Mesendoderm (in vitro differentiated cells): ENCODE measurements around the gene LCE4A.

Source experiments
- DNase-seq: peaks from one replicate; pipeline ENCODE4 v3.0.0; 2013
- H2AK5ac ChIP-seq: 2 replicates; pipeline ENCODE4 v1.6.1; 2013; ENCODE audit warnings: low read length, inconsistent platforms
- H2BK120ac ChIP-seq: 2 replicates; pipeline ENCODE4 v1.6.1; 2013; ENCODE audit warnings: low read depth, mild to moderate bottlenecking, low read length, moderate library complexity, mixed read lengths
- H2BK15ac ChIP-seq: replicated peaks from 2 replicates; pipeline ENCODE4 v1.6.1; 2013; ENCODE audit warnings: low read depth, mild to moderate bottlenecking, moderate library complexity
- H2BK5ac ChIP-seq: 2 replicates; pipeline ENCODE4 v1.6.1; 2013; ENCODE audit warnings: low read length, inconsistent platforms
- H3K18ac ChIP-seq: 2 replicates; pipeline ENCODE4 v1.6.1; 2013; ENCODE audit warnings: mild to moderate bottlenecking, low read length, mixed read lengths
- H3K23ac ChIP-seq: one replicate; pipeline ENCODE4 v1.6.1; 2013; ENCODE audit warnings: low read length
- H3K27ac ChIP-seq: 2 replicates; pipeline ENCODE4 v1.5.1; 2013; ENCODE audit warnings: low read depth, mild to moderate bottlenecking, inconsistent platforms, low read length, moderate library complexity
- H3K27me3 ChIP-seq: 2 replicates; pipeline ENCODE4 v1.6.1; 2013; ENCODE audit warnings: low read length, control low read depth, mild to moderate bottlenecking, inconsistent platforms; ENCODE audit not compliant: insufficient read depth, poor library complexity
- H3K36me3 ChIP-seq: 2 replicates; pipeline ENCODE4 v1.6.1; 2013; ENCODE audit warnings: low read length, inconsistent platforms; ENCODE audit not compliant: control insufficient read depth, insufficient read depth
- H3K4ac ChIP-seq: one replicate; pipeline ENCODE4 v1.6.1; 2013; ENCODE audit warnings: low read depth, mild to moderate bottlenecking, low read length, moderate library complexity
- H3K4me1 ChIP-seq: 2 replicates; pipeline ENCODE4 v1.6.1; 2013; ENCODE audit warnings: low read depth, low read length, inconsistent platforms; ENCODE audit not compliant: control insufficient read depth
- H3K4me2 ChIP-seq: 2 replicates; pipeline ENCODE4 v1.6.1; 2013; ENCODE audit warnings: low read length
- H3K4me3 ChIP-seq: 2 replicates; pipeline ENCODE4 v1.5.1; 2013; ENCODE audit warnings: mild to moderate bottlenecking, low read length
- H3K56ac ChIP-seq: one replicate; pipeline ENCODE4 v1.6.1; 2013; ENCODE audit warnings: low read length
- H3K79me1 ChIP-seq: 2 replicates; pipeline ENCODE4 v1.6.1; 2013; ENCODE audit warnings: low read length, inconsistent platforms
- H3K79me2 ChIP-seq: 2 replicates; pipeline ENCODE4 v1.6.1; 2013; ENCODE audit warnings: mild to moderate bottlenecking, low read length; ENCODE audit not compliant: control insufficient read depth, insufficient read depth
- H3K9ac ChIP-seq: 2 replicates; pipeline ENCODE4 v1.6.1; 2013; ENCODE audit warnings: low read length, inconsistent platforms
- H4K5ac ChIP-seq: one replicate; pipeline ENCODE4 v1.6.1; 2013; ENCODE audit warnings: low read length
- H4K8ac ChIP-seq: one replicate; pipeline ENCODE4 v1.6.1; 2013; ENCODE audit warnings: low read depth, mild to moderate bottlenecking, control low read depth, low read length, moderate library complexity
- WGBS: extraction: QIAGEN DNeasy Blood & Tissue Kit; methylation state at CpG from one replicate; pipeline ENCODE4 v1.1.7; 2013; ENCODE audit warnings: low lambda C conversion rate, missing lambda C conversion rate; ENCODE audit not compliant: insufficient coverage; ENCODE audit errors: extremely low coverage; 5-methylcytosine and 5-hydroxymethylcytosine counted together

Gene LCE4A

DNA sequence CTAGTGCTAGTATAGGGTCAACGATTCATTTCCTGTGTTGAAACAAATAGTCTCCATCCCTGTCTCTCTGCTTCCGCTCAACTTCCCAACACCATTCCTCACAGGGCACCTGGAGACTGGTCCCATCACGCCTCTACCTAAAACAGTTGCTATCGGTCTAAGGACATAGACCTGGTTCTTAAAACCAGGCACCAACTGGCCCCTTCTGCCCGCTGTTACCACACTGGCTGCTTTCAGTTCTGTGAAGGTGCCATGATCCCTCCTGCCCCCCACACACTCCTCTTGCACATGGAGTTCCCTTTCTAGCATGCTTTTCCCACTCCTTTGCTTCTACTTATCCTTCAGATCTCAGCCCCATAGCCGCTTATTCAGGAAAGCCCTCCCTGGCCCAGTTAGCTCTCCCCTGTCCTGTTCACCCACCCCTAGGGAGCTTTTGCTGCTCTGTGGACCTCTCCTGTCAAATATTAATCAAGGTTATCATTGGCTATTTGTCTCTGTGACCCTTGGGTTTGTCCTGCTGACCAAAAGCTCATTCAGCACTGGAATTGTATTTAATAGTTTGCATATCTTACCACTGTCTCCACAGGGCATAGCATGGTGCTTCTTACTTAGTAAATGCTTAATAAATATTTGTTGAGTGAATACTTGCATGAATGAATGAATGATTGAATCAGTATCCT, 37.9 kb downstream of the LCE4A start:
- no peak overlapping the region for H3K4me3 ChIP-seq
- H3K9ac ChIP-seq = no peak overlapping the region
- no peaks in the 10 kb centered on the region for H3K36me3 ChIP-seq
- H3K18ac ChIP-seq = no peak overlapping the region
- H2BK5ac ChIP-seq = no peak overlapping the region
- no CpG with 5 or more reads among the region's 6 CpGs for WGBS
- H3K4me1 ChIP-seq = no peaks in the 10 kb centered on the region
- no peak for DNase-seq
- H2BK120ac ChIP-seq = no peak overlapping the region
- no peak overlapping the region for H3K23ac ChIP-seq
- H4K5ac ChIP-seq = no peak overlapping the region
- no peak overlapping the region for H4K8ac ChIP-seq
- no peak overlapping the region for H3K4ac ChIP-seq
- no peak overlapping the region for H3K27ac ChIP-seq
- no peak overlapping the region for H2BK15ac ChIP-seq
- no peaks in the 10 kb centered on the region for H3K27me3 ChIP-seq
- no peaks in the 10 kb centered on the region for H3K79me1 ChIP-seq
- H3K79me2 ChIP-seq = no peaks in the 10 kb centered on the region
- no peak overlapping the region for H3K4me2 ChIP-seq
- H3K56ac ChIP-seq = no peak overlapping the region
- H2AK5ac ChIP-seq = no peak overlapping the region

DNA sequence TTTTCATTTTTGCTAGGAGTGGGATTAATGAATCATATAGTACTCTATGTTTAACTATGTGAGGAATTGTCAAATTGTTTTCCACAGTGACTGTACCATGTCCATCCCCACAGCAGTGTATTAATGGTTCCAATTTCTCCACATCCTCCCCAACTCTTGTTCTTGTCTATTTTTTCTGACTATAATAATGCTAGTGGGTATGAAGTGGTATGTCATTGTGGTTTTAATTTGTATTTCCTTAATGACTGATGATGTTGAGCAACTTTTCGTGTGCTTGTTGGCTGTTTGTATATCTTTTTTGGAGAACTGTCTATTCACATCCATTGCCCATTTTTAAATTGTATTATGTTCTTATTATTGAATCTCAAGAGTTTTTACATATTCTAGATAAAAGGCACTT, 39.9 kb downstream of the LCE4A start:
- Histone ChIP-seq H3K27me3 (no peaks in the 10 kb centered on the region), H3K27ac (no peak overlapping the region)
- DNase-seq = no peak

DNA sequence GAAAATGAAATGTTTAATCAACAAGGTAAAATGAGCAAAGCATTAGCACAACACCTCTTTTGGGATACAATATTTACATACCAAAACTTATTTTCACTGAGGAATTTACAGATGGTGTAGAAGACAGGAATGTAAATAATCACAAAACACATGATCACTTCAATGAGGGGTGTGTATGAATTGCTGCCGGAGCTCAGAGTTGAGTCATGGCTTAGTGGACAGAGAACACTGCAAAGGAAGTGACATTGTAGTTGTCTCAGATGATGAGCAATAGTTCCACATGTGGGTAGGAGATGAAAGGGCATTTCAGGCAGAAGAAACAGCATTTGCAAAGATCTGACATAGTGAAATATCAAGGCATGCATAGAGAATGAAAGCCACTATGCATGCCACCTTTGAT, 44.3 kb downstream of the LCE4A start:
- Histone ChIP-seq H2BK15ac (no peak overlapping the region), H3K23ac (no peak overlapping the region), H2BK120ac (no peak overlapping the region), H2AK5ac (no peak overlapping the region), H3K9ac (no peak overlapping the region), H3K27me3 (no peaks in the 10 kb centered on the region), H2BK5ac (no peak overlapping the region), H3K4ac (no peak overlapping the region), H3K4me3 (no peak overlapping the region), H3K4me2 (no peak overlapping the region), H3K56ac (no peak overlapping the region), H4K5ac (no peak overlapping the region), H3K4me1 (no peaks in the 10 kb centered on the region), H4K8ac (no peak overlapping the region), H3K79me1 (no peaks in the 10 kb centered on the region), H3K18ac (no peak overlapping the region), H3K36me3 (no peaks in the 10 kb centered on the region), H3K79me2 (no peaks in the 10 kb centered on the region), H3K27ac (no peak overlapping the region)
- no CpG with 5 or more reads among the region's 1 CpG for WGBS
- no peak for DNase-seq

More for the DNA sequence above, 39.9 kb downstream of the LCE4A start:
- H2BK5ac ChIP-seq = no peak overlapping the region
- H3K4me1 ChIP-seq = no peaks in the 10 kb centered on the region
- H3K23ac ChIP-seq = no peak overlapping the region
- no peaks in the 10 kb centered on the region for H3K79me1 ChIP-seq
- H2BK120ac ChIP-seq = no peak overlapping the region
- H3K18ac ChIP-seq = no peak overlapping the region
- H3K4me3 ChIP-seq = no peak overlapping the region
- no peak overlapping the region for H2AK5ac ChIP-seq
- no peak overlapping the region for H4K5ac ChIP-seq
- no peak overlapping the region for H4K8ac ChIP-seq
- no CpG with 5 or more reads among the region's 1 CpG for WGBS
- H3K79me2 ChIP-seq = no peaks in the 10 kb centered on the region
- H3K56ac ChIP-seq = no peak overlapping the region
- H3K4ac ChIP-seq = no peak overlapping the region
- no peak overlapping the region for H3K4me2 ChIP-seq
- H2BK15ac ChIP-seq = no peak overlapping the region
- H3K36me3 ChIP-seq = no peaks in the 10 kb centered on the region
- no peak overlapping the region for H3K9ac ChIP-seq

DNA sequence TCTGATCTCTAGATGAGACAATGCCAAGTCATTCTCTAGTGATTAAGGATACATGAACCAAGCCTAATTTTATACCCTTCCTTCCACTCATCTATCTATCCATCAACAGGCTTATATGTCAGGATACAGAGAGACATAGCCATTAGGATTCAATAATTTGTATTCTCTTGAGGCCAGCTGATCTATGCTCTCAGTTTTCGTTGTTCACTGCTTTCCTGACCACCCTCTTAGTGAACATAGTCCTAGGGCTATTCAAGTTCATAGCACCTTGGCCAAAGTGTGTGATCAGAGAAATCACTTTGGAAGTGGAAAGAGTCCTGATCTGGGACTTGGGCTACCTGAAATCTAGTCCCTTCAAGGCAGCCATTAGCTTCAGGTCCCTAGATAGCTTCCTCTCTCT, 45.6 kb downstream of the LCE4A start:
- Histone ChIP-seq H3K36me3 (no peaks in the 10 kb centered on the region), H2BK120ac (no peak overlapping the region), H3K79me1 (no peaks in the 10 kb centered on the region), H2AK5ac (no peak overlapping the region), H3K4me3 (no peak overlapping the region), H4K5ac (no peak overlapping the region), H3K4me1 (no peaks in the 10 kb centered on the region), H3K56ac (no peak overlapping the region), H2BK15ac (no peak overlapping the region), H3K18ac (no peak overlapping the region), H3K9ac (no peak overlapping the region), H3K27me3 (no peaks in the 10 kb centered on the region), H3K23ac (no peak overlapping the region), H4K8ac (no peak overlapping the region), H3K4ac (no peak overlapping the region), H3K4me2 (no peak overlapping the region), H3K79me2 (no peaks in the 10 kb centered on the region), H3K27ac (no peak overlapping the region), H2BK5ac (no peak overlapping the region)
- DNase-seq = no peak
- no CpG with 5 or more reads among the region's 1 CpG for WGBS

DNA sequence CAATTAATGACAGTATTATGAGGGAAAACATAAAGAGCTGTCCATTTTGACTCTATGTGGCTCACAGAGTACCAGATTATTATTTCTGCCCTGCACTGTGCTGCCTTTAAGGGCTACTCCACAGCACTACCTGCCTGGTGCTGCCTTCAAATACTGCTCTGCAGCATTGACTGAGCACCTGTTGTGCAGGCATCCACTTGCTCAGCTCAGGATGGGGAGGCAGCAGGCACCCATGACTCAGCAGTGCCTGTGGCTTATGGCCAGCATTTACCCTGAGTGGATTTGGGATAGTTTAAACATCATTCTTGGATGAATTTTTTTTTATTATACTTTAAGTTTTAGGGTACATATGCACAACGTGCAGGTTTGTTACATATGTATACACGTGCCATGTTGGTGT, 48.9 kb downstream of the LCE4A start:
- no peak overlapping the region for H3K9ac ChIP-seq
- no peak overlapping the region for H2AK5ac ChIP-seq
- no peak for DNase-seq
- H2BK5ac ChIP-seq = no peak overlapping the region
- H3K79me1 ChIP-seq = no peaks in the 10 kb centered on the region
- no peaks in the 10 kb centered on the region for H3K79me2 ChIP-seq
- no peaks in the 10 kb centered on the region for H3K27me3 ChIP-seq
- no peak overlapping the region for H3K4ac ChIP-seq
- no peak overlapping the region for H3K56ac ChIP-seq
- H4K5ac ChIP-seq = no peak overlapping the region
- H2BK15ac ChIP-seq = no peak overlapping the region
- WGBS = no CpG with 5 or more reads among the region's 2 CpGs
- no peak overlapping the region for H3K18ac ChIP-seq
- H4K8ac ChIP-seq = no peak overlapping the region
- H3K4me2 ChIP-seq = no peak overlapping the region
- H3K36me3 ChIP-seq = no peaks in the 10 kb centered on the region
- no peak overlapping the region for H2BK120ac ChIP-seq
- H3K23ac ChIP-seq = no peak overlapping the region
- no peaks in the 10 kb centered on the region for H3K4me1 ChIP-seq
- no peak overlapping the region for H3K27ac ChIP-seq
- H3K4me3 ChIP-seq = no peak overlapping the region

DNA sequence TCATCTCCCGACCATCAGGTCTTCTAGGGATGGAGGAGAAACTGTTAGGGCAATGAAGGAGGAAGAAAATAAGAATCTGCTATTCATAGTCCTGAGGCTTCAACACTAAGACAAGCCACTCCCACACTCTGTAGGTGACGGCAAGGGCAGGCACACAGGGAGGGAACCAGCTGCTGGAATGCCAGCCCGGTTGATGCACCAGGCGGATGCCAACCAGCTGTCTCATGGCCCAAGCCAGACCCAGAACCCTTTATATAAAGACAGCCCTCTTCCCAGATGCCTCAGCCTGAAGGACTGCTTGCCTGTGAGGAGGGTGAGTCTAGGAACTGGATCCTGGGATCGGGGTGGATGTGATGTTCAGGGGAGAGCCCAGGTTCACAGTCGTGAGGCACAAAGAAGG, 49.8 kb downstream of the LCE4A start, which contains the start of gene KPRP:
Gene KPRP (plus strand): TSS at position 279 of the 400 bp plus-strand sequence. CDS start 1,564 bp downstream, outside the sequence.
- Histone ChIP-seq H3K79me2 (no peaks in the 10 kb centered on the region), H3K36me3 (no peaks in the 10 kb centered on the region), H3K27ac (no peak within 1 kb of the TSS), H3K4me3 (no peak within 1 kb of the TSS), H3K18ac (no peak within 1 kb of the TSS), H3K23ac (no peak within 1 kb of the TSS), H2BK120ac (no peak within 1 kb of the TSS), H3K27me3 (no peaks in the 10 kb centered on the region), H2BK15ac (no peak within 1 kb of the TSS), H4K8ac (no peak within 1 kb of the TSS), H2BK5ac (no peak within 1 kb of the TSS), H4K5ac (no peak within 1 kb of the TSS), H3K56ac (no peak within 1 kb of the TSS), H3K4me2 (no peak within 1 kb of the TSS), H3K4me1 (no peaks in the 10 kb centered on the region), H3K4ac (no peak within 1 kb of the TSS), H3K79me1 (no peaks in the 10 kb centered on the region), H2AK5ac (no peak within 1 kb of the TSS), H3K9ac (no peak within 1 kb of the TSS)
- DNase-seq = no peak
- WGBS = no CpG with 5 or more reads among the region's 6 CpGs
